A673 (cell line): ENCODE data around the gene GNA14.

Source experiments
- CTCF ChIP-seq: fragments of 300-800, 200-600 bp; sonication (generic); conservative IDR thresholded peaks from 2 replicates; pipeline ENCODE4 v1.5.1; 2017; ENCODE audit warnings: low read depth, mild to moderate bottlenecking, antibody characterized with exemption, low read length, moderate library complexity, mixed read lengths
- EZH2 ChIP-seq: fragments of 200-600 bp; sonication (generic); IDR thresholded peaks from 2 replicates; pipeline ENCODE4 v1.6.1; 2017; ENCODE audit warnings: borderline replicate concordance, low read depth, mild to moderate bottlenecking, mixed read lengths, antibody characterized with exemption, low read length; ENCODE audit not compliant: poor library complexity, severe bottlenecking

- TF ChIP-seq CTCF (no peak), EZH2 (no peak)
Measured at GRCh38 chr9:77454663-77455062, 193.5 kb downstream of the GNA14 start.
